Measurements from ENCODE around the gene ATP5F1D.

Gene ATP5F1D

DNA sequence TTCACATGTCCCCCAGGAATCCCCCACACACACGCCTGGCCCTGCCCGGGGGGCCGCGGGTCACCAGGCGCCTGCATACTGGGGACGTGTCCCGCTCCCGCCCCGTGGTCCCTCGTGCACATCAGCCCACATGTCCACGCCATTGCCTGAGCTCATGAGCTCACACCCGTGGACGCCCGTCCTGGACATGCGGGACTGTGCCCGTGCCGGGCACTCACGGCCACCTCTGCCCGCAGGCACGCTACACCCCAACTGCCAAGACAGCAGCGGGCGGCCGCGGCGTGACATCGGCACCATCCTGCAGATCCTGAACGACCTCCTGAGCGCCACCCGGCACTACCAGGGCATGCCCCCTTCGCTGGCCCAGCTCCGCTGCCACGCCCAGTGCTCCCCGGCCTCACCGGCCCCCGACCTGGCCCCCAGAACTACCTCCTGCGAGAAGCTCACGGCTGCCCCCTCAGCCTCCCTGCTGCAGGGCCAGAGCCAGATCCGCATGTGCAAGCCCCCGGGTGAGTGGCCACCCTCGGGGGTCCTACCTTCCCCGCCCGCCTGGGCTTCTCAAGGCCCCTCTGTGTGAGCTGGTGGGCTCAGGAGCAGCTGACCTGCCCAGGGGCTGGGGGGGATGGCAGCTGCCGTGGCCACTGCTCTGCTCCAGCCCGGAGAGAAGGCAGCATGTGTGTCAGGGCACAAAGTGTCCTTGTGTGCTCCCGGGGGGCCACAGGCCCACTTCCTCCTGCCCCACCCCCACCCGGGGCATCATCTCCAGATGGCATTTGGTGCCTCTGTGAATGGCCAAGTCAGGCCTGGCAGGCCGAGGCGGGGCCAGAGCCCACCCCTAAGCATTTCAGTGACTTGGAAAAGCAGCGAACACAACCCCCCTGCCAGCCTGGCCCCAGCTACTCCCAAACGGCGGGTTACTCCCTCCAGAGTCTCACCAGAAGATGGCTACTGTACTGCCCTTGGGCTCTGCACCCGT is 13.9 kb downstream of the ATP5F1D start:
- no peak overlapping the region for H3K4me3 ChIP-seq (replicated peaks; ENCODE audit: low read depth, low read length)
- TF ChIP-seq, protein P1, sequence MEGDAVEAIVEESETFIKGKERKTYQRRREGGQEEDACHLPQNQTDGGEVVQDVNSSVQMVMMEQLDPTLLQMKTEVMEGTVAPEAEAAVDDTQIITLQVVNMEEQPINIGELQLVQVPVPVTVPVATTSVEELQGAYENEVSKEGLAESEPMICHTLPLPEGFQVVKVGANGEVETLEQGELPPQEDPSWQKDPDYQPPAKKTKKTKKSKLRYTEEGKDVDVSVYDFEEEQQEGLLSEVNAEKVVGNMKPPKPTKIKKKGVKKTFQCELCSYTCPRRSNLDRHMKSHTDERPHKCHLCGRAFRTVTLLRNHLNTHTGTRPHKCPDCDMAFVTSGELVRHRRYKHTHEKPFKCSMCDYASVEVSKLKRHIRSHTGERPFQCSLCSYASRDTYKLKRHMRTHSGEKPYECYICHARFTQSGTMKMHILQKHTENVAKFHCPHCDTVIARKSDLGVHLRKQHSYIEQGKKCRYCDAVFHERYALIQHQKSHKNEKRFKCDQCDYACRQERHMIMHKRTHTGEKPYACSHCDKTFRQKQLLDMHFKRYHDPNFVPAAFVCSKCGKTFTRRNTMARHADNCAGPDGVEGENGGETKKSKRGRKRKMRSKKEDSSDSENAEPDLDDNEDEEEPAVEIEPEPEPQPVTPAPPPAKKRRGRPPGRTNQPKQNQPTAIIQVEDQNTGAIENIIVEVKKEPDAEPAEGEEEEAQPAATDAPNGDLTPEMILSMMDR (IDR thresholded peaks at IDR 0.05; ENCODE audit: low read depth, low read length, missing control alignments), result no peak
- DNase-seq (ENCODE audit: extremely low read depth, low read depth), result no peak

DNA sequence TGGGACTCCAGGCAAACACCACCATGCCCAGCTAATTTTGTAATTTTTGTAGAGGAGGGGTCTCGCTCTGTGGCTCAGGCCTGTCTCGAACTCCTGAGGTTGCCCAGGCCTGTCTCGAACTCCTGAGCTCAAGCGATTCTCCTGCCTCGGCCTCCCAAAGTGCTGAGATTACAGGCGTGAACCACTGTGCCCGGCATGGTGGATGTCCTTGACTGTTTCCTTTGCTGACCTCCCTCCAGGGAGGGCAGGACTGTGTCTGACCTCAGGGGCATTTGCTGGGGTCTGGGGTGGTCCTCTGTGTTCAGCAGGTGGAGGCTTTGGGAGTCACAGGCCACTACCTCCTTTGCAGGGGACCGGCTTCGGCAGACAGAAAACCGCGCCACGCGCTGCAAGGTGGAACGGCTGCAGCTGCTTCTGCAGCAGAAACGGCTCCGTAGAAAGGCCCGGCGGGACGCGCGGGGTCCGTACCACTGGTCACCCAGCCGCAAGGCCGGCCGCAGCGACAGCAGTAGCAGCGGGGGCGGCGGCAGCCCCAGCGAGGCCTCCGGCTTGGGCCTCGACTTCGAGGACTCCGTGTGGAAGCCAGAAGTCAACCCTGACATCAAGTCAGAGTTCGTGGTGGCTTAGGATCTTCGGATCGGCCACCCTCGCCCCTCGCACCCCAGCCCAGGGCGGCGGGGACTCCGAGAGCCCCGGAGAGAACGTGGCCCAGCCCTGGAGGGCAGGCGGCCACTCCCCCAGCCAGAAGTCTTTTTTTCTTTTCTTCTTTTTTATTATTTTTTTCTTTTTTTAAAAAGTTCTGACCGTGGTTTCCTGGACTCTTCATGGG is 15.3 kb downstream of the ATP5F1D start:
- no peak for DNase-seq (ENCODE audit: extremely low read depth, low read depth)
- TF ChIP-seq, protein P1 (IDR thresholded peaks at IDR 0.05; ENCODE audit: low read depth, low read length, missing control alignments), result no peak
- no peak overlapping the region for H3K4me3 ChIP-seq (replicated peaks; ENCODE audit: low read depth, low read length)

- DNase-seq (ENCODE audit: extremely low read depth, low read depth), result no peak
- no peak overlapping the region for H3K4me3 ChIP-seq (replicated peaks; ENCODE audit: low read depth, low read length)
- TF ChIP-seq, protein P1 (IDR thresholded peaks at IDR 0.05; ENCODE audit: low read depth, low read length, missing control alignments), result no peak
Measured at GRCh38 chr19:1257475-1258162, 16.1 kb downstream of the ATP5F1D start.

DNA sequence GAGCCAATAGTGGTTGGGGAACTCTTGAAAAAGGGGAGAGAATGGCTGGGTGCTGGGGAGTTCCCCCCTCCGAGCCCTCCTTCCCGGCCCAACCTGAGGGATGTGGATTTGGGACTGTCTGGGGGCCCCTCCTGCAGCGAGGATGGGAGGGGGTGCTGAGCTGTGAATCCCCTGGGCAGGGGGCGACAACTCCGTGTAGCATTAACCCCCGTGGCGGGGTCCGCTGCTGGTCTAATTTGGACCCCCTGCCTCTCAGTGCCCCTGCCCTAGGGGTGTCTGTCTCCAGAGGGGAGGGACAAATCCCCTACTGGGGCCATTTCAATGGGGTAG is 16.6 kb downstream of the ATP5F1D start:
- TF ChIP-seq, protein P1 (IDR thresholded peaks at IDR 0.05; ENCODE audit: low read depth, low read length, missing control alignments), result no peak
- DNase-seq (ENCODE audit: extremely low read depth, low read depth), result no peak
- H3K4me3 ChIP-seq (replicated peaks; ENCODE audit: low read depth, low read length), result no peak overlapping the region

- TF ChIP-seq, protein P1 (IDR thresholded peaks at IDR 0.05; ENCODE audit: low read depth, low read length, missing control alignments), result no peak
- H3K4me3 ChIP-seq (replicated peaks; ENCODE audit: low read depth, low read length), result 0 out of 2 replicates have a peak overlapping the region, but pooled peaks have one; percentile 4
- no peak for DNase-seq (ENCODE audit: extremely low read depth, low read depth)
Measured at GRCh38 chr19:1258707-1259205, 17.2 kb downstream of the ATP5F1D start.

DNA sequence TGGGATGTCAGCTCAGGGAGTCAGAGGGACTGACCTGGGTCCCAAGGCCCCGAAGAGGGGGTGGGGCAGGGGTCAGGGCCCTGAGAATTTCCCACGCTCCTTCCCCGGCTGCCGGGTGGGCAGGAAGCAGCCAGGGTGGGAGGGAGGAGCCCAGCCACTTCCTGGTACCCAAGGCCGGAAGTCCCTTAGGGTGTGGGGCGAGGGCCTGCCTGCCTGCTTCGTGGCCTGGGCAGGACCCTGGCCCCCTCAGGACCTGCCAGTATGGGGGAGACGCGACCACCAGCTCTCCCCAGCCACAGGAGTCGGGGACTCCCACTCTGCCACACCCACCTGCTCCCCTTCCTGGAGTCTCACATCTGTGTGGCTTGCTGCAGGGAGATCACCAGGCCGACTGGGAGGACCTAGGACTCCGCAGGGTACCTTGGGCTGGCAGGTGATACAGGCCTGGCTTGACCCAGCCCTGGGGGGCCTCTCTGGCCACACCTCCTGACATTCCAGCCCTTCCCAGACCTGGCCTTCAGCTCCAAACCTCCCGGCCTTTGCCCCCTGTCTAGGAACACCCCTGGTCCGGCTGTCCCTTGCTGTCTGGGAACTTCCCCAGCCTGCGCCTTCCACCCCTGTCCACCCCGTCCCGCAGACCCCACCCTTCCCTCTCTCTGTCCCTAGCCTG is 17.8 kb downstream of the ATP5F1D start:
- TF ChIP-seq, protein P1 (IDR thresholded peaks at IDR 0.05; ENCODE audit: low read depth, low read length, missing control alignments), result no peak
- DNase-seq (ENCODE audit: extremely low read depth, low read depth), result no peak
- H3K4me3 ChIP-seq (replicated peaks; ENCODE audit: low read depth, low read length), result 0 out of 2 replicates have a peak overlapping the region, but pooled peaks have one; percentile 4
